ENCODE results near the gene ZNF695. TPM values are rescaled to one million over a fixed set of nuclear protein-coding genes. Genes with fewer than 3 reads are reported as not detected.

The ZNF695 gene
- total and polyA plus RNA-seq, 2 of the 13 experiments (the other 11 are each of a cell fraction or from before 2014, with no cell fraction given) = 2.9 to 11.6 TPM

DNA sequence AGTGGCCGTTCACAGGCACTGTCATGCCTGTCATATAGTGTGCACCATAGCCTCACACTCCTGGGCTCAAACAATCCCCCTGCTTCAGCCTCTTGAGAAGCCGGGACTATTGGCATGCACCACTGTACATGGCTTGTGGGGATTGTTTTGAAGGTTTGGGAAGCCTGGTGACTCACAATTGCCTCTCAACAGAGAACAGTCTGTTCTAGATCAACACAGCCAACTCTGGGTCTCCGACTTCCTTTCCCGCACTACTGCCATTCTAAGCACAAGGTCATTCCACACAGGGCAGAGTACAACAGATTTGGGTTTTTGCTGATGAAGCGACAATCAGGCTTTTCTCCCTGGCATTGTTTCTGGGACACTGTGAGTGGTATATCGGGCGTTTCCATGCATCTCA lies 60.6 kb downstream of the ZNF695 start (continued):
- TF ChIP-seq PHF5A (CRISPR knock-in tag; IDR thresholded peaks at IDR 0.05; ENCODE audit: low read depth, unreplicated experiment) (no peak), RXRA (CRISPR knock-in tag; IDR thresholded peaks at IDR 0.05) (no peak; the same call in 1 of the 2 replicates), ZNF598 (CRISPR knock-in tag; IDR thresholded peaks at IDR 0.05; ENCODE audit: borderline replicate concordance) (no peak), BRCA1 (CRISPR knock-in tag; IDR thresholded peaks at IDR 0.05) (no peak), SOX5 (CRISPR knock-in tag; IDR thresholded peaks at IDR 0.05; ENCODE audit: borderline replicate concordance) (peak; percentile 69; the same call in 1 of the 2 replicates), YEATS2 (CRISPR knock-in tag; IDR thresholded peaks at IDR 0.05; ENCODE audit: borderline replicate concordance) (peak; percentile 35; the same call in 1 of the 2 replicates), ZNF564 (CRISPR knock-in tag; IDR thresholded peaks at IDR 0.05) (no peak), RFXAP (CRISPR knock-in tag; IDR thresholded peaks at IDR 0.05; ENCODE audit: borderline replicate concordance) (no peak), ZNF644 (CRISPR knock-in tag; IDR thresholded peaks at IDR 0.05; ENCODE audit: low read depth) (peak; percentile 81), CENPX (CRISPR knock-in tag; IDR thresholded peaks at IDR 0.05) (no peak), ZSCAN25 (CRISPR knock-in tag; IDR thresholded peaks at IDR 0.05) (no peak), ZEB1 (IDR thresholded peaks at IDR 0.05; ENCODE audit: insufficient replicate concordance, low read depth) (no peak)
- TF ChIP-seq, protein P1, sequence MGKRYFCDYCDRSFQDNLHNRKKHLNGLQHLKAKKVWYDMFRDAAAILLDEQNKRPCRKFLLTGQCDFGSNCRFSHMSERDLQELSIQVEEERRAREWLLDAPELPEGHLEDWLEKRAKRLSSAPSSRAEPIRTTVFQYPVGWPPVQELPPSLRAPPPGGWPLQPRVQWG (CRISPR knock-in tag; IDR thresholded peaks at IDR 0.05; ENCODE audit: borderline replicate concordance, low read depth) = no peak
- TF ChIP-seq, protein P2, sequence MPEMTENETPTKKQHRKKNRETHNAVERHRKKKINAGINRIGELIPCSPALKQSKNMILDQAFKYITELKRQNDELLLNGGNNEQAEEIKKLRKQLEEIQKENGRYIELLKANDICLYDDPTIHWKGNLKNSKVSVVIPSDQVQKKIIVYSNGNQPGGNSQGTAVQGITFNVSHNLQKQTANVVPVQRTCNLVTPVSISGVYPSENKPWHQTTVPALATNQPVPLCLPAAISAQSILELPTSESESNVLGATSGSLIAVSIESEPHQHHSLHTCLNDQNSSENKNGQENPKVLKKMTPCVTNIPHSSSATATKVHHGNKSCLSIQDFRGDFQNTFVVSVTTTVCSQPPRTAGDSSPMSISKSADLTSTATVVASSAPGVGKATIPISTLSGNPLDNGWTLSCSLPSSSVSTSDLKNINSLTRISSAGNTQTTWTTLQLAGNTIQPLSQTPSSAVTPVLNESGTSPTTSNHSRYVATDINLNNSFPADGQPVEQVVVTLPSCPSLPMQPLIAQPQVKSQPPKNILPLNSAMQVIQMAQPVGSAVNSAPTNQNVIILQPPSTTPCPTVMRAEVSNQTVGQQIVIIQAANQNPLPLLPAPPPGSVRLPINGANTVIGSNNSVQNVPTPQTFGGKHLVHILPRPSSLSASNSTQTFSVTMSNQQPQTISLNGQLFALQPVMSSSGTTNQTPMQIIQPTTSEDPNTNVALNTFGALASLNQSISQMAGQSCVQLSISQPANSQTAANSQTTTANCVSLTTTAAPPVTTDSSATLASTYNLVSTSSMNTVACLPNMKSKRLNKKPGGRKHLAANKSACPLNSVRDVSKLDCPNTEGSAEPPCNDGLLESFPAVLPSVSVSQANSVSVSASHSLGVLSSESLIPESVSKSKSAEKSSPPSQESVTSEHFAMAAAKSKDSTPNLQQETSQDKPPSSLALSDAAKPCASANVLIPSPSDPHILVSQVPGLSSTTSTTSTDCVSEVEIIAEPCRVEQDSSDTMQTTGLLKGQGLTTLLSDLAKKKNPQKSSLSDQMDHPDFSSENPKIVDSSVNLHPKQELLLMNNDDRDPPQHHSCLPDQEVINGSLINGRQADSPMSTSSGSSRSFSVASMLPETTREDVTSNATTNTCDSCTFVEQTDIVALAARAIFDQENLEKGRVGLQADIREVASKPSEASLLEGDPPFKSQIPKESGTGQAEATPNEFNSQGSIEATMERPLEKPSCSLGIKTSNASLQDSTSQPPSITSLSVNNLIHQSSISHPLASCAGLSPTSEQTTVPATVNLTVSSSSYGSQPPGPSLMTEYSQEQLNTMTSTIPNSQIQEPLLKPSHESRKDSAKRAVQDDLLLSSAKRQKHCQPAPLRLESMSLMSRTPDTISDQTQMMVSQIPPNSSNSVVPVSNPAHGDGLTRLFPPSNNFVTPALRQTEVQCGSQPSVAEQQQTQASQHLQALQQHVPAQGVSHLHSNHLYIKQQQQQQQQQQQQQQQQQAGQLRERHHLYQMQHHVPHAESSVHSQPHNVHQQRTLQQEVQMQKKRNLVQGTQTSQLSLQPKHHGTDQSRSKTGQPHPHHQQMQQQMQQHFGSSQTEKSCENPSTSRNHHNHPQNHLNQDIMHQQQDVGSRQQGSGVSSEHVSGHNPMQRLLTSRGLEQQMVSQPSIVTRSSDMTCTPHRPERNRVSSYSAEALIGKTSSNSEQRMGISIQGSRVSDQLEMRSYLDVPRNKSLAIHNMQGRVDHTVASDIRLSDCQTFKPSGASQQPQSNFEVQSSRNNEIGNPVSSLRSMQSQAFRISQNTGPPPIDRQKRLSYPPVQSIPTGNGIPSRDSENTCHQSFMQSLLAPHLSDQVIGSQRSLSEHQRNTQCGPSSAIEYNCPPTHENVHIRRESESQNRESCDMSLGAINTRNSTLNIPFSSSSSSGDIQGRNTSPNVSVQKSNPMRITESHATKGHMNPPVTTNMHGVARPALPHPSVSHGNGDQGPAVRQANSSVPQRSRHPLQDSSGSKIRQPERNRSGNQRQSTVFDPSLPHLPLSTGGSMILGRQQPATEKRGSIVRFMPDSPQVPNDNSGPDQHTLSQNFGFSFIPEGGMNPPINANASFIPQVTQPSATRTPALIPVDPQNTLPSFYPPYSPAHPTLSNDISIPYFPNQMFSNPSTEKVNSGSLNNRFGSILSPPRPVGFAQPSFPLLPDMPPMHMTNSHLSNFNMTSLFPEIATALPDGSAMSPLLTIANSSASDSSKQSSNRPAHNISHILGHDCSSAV (CRISPR knock-in tag; IDR thresholded peaks at IDR 0.05; ENCODE audit: borderline replicate concordance) = no peak
- TF ChIP-seq, protein P3, sequence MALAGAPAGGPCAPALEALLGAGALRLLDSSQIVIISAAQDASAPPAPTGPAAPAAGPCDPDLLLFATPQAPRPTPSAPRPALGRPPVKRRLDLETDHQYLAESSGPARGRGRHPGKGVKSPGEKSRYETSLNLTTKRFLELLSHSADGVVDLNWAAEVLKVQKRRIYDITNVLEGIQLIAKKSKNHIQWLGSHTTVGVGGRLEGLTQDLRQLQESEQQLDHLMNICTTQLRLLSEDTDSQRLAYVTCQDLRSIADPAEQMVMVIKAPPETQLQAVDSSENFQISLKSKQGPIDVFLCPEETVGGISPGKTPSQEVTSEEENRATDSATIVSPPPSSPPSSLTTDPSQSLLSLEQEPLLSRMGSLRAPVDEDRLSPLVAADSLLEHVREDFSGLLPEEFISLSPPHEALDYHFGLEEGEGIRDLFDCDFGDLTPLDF (CRISPR knock-in tag; IDR thresholded peaks at IDR 0.05) = no peak
- TF ChIP-seq, protein P4, sequence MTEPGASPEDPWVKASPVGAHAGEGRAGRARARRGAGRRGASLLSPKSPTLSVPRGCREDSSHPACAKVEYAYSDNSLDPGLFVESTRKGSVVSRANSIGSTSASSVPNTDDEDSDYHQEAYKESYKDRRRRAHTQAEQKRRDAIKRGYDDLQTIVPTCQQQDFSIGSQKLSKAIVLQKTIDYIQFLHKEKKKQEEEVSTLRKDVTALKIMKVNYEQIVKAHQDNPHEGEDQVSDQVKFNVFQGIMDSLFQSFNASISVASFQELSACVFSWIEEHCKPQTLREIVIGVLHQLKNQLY (CRISPR knock-in tag; IDR thresholded peaks at IDR 0.05) = 0 out of 2 replicates have a peak, but pooled peaks have one; percentile 53
- TF ChIP-seq, protein P5, sequence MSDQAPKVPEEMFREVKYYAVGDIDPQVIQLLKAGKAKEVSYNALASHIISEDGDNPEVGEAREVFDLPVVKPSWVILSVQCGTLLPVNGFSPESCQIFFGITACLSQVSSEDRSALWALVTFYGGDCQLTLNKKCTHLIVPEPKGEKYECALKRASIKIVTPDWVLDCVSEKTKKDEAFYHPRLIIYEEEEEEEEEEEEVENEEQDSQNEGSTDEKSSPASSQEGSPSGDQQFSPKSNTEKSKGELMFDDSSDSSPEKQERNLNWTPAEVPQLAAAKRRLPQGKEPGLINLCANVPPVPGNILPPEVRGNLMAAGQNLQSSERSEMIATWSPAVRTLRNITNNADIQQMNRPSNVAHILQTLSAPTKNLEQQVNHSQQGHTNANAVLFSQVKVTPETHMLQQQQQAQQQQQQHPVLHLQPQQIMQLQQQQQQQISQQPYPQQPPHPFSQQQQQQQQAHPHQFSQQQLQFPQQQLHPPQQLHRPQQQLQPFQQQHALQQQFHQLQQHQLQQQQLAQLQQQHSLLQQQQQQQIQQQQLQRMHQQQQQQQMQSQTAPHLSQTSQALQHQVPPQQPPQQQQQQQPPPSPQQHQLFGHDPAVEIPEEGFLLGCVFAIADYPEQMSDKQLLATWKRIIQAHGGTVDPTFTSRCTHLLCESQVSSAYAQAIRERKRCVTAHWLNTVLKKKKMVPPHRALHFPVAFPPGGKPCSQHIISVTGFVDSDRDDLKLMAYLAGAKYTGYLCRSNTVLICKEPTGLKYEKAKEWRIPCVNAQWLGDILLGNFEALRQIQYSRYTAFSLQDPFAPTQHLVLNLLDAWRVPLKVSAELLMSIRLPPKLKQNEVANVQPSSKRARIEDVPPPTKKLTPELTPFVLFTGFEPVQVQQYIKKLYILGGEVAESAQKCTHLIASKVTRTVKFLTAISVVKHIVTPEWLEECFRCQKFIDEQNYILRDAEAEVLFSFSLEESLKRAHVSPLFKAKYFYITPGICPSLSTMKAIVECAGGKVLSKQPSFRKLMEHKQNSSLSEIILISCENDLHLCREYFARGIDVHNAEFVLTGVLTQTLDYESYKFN (CRISPR knock-in tag; conservative IDR thresholded peaks at IDR 0.05) = peak; percentile 53

All from HepG2 (cell line).